ENCODE data around the gene C6orf118.

The C6orf118 gene

GRCh38 chr6:165298875-165299274, 10.5 kb downstream of the C6orf118 start:
- no peak overlapping the region for H2BK120ac ChIP-seq (ENCODE audit: low read depth, low read length)
- H2BK5ac ChIP-seq (ENCODE audit: low read length), result no peak overlapping the region
- no peaks in the 10 kb centered on the region for H3K79me1 ChIP-seq (ENCODE audit: low read length)
- H3K18ac ChIP-seq (ENCODE audit: low read length), result no peak overlapping the region
- no peak overlapping the region for H2AK5ac ChIP-seq (ENCODE audit: low read length)
- WGBS (ENCODE audit: extremely low coverage, insufficient coverage, low lambda C conversion rate), result no CpG with 5 or more reads among the region's 5 CpGs
- no peak overlapping the region for H3K27ac ChIP-seq (ENCODE audit: low read depth, low read length)
- DNase-seq, result no peak
- no peaks in the 10 kb centered on the region for H3K79me2 ChIP-seq (ENCODE audit: control insufficient read depth, insufficient read depth, low read length)
- no peak overlapping the region for H3K4ac ChIP-seq (ENCODE audit: low read depth, low read length)
- no peak overlapping the region for H2BK15ac ChIP-seq (replicated peaks; ENCODE audit: low read depth)
- no peak overlapping the region for H3K4me3 ChIP-seq (ENCODE audit: low read length)
- no peak overlapping the region for H3K4me2 ChIP-seq (ENCODE audit: low read length)
- H4K8ac ChIP-seq (ENCODE audit: low read depth, low read length), result no peak overlapping the region
- no peaks in the 10 kb centered on the region for H3K36me3 ChIP-seq (ENCODE audit: control insufficient read depth, insufficient read depth, low read length)
- no peak overlapping the region for H3K23ac ChIP-seq (ENCODE audit: low read length)
- no peak overlapping the region for H3K56ac ChIP-seq (ENCODE audit: low read length)
- no peak overlapping the region for H3K9ac ChIP-seq (ENCODE audit: low read length)
- no peaks in the 10 kb centered on the region for H3K4me1 ChIP-seq (ENCODE audit: control insufficient read depth, low read depth, low read length)
- no peaks in the 10 kb centered on the region for H3K27me3 ChIP-seq (ENCODE audit: insufficient read depth, low read length, poor library complexity)
- no peak overlapping the region for H4K5ac ChIP-seq (ENCODE audit: low read length)

- Histone ChIP-seq H4K5ac (ENCODE audit: low read length) (no peak overlapping the region), H3K36me3 (ENCODE audit: control insufficient read depth, insufficient read depth, low read length) (no peaks in the 10 kb centered on the region), H2BK15ac (replicated peaks; ENCODE audit: low read depth) (no peak overlapping the region), H3K27me3 (ENCODE audit: insufficient read depth, low read length, poor library complexity) (no peaks in the 10 kb centered on the region), H3K4me1 (ENCODE audit: control insufficient read depth, low read depth, low read length) (no peaks in the 10 kb centered on the region), H2BK5ac (ENCODE audit: low read length) (no peak overlapping the region), H4K8ac (ENCODE audit: low read depth, low read length) (no peak overlapping the region), H3K23ac (ENCODE audit: low read length) (no peak overlapping the region), H2BK120ac (ENCODE audit: low read depth, low read length) (no peak overlapping the region), H3K79me1 (ENCODE audit: low read length) (no peaks in the 10 kb centered on the region), H3K56ac (ENCODE audit: low read length) (no peak overlapping the region), H3K18ac (ENCODE audit: low read length) (no peak overlapping the region), H3K4me2 (ENCODE audit: low read length) (no peak overlapping the region), H3K9ac (ENCODE audit: low read length) (no peak overlapping the region), H3K79me2 (ENCODE audit: control insufficient read depth, insufficient read depth, low read length) (no peaks in the 10 kb centered on the region), H2AK5ac (ENCODE audit: low read length) (no peak overlapping the region), H3K4ac (ENCODE audit: low read depth, low read length) (no peak overlapping the region), H3K4me3 (ENCODE audit: low read length) (no peak overlapping the region), H3K27ac (ENCODE audit: low read depth, low read length) (no peak overlapping the region)
- DNase-seq, result no peak
- no CpG with 5 or more reads among the region's 6 CpGs for WGBS (ENCODE audit: extremely low coverage, insufficient coverage, low lambda C conversion rate)
Measured at GRCh38 chr6:165298402-165298801, 11.0 kb downstream of the C6orf118 start.

GRCh38 chr6:165292657-165293056, 16.7 kb downstream of the C6orf118 start:
- Histone ChIP-seq H4K5ac (ENCODE audit: low read length) (no peak overlapping the region), H3K4me1 (ENCODE audit: control insufficient read depth, low read depth, low read length) (no peaks in the 10 kb centered on the region), H3K27me3 (ENCODE audit: insufficient read depth, low read length, poor library complexity) (no peaks in the 10 kb centered on the region), H3K27ac (ENCODE audit: low read depth, low read length) (no peak overlapping the region), H3K79me1 (ENCODE audit: low read length) (no peaks in the 10 kb centered on the region), H3K4me2 (ENCODE audit: low read length) (no peak overlapping the region), H2AK5ac (ENCODE audit: low read length) (no peak overlapping the region), H4K8ac (ENCODE audit: low read depth, low read length) (no peak overlapping the region), H3K9ac (ENCODE audit: low read length) (no peak overlapping the region), H3K56ac (ENCODE audit: low read length) (no peak overlapping the region), H3K23ac (ENCODE audit: low read length) (no peak overlapping the region), H2BK5ac (ENCODE audit: low read length) (no peak overlapping the region), H2BK120ac (ENCODE audit: low read depth, low read length) (no peak overlapping the region), H3K18ac (ENCODE audit: low read length) (no peak overlapping the region), H3K4ac (ENCODE audit: low read depth, low read length) (no peak overlapping the region), H3K79me2 (ENCODE audit: control insufficient read depth, insufficient read depth, low read length) (no peaks in the 10 kb centered on the region), H3K36me3 (ENCODE audit: control insufficient read depth, insufficient read depth, low read length) (no peaks in the 10 kb centered on the region), H2BK15ac (replicated peaks; ENCODE audit: low read depth) (no peak overlapping the region), H3K4me3 (ENCODE audit: low read length) (no peak overlapping the region)
- no CpG with 5 or more reads among the region's 6 CpGs for WGBS (ENCODE audit: extremely low coverage, insufficient coverage, low lambda C conversion rate)
- no peak for DNase-seq

- Histone ChIP-seq H3K36me3 (ENCODE audit: control insufficient read depth, insufficient read depth, low read length) (no peaks in the 10 kb centered on the region), H3K27me3 (ENCODE audit: insufficient read depth, low read length, poor library complexity) (no peaks in the 10 kb centered on the region), H3K9ac (ENCODE audit: low read length) (no peak overlapping the region), H3K18ac (ENCODE audit: low read length) (no peak overlapping the region), H4K8ac (ENCODE audit: low read depth, low read length) (no peak overlapping the region), H3K79me1 (ENCODE audit: low read length) (no peaks in the 10 kb centered on the region), H3K4me1 (ENCODE audit: control insufficient read depth, low read depth, low read length) (no peaks in the 10 kb centered on the region), H2BK120ac (ENCODE audit: low read depth, low read length) (no peak overlapping the region), H2AK5ac (ENCODE audit: low read length) (no peak overlapping the region), H2BK5ac (ENCODE audit: low read length) (no peak overlapping the region), H3K79me2 (ENCODE audit: control insufficient read depth, insufficient read depth, low read length) (no peaks in the 10 kb centered on the region), H3K4ac (ENCODE audit: low read depth, low read length) (no peak overlapping the region), H3K4me3 (ENCODE audit: low read length) (no peak overlapping the region), H3K27ac (ENCODE audit: low read depth, low read length) (no peak overlapping the region), H4K5ac (ENCODE audit: low read length) (no peak overlapping the region), H3K23ac (ENCODE audit: low read length) (no peak overlapping the region), H2BK15ac (replicated peaks; ENCODE audit: low read depth) (no peak overlapping the region), H3K4me2 (ENCODE audit: low read length) (no peak overlapping the region), H3K56ac (ENCODE audit: low read length) (no peak overlapping the region)
- WGBS (ENCODE audit: extremely low coverage, insufficient coverage, low lambda C conversion rate), result no CpG with 5 or more reads among the region's 3 CpGs
- no peak for DNase-seq
Measured at GRCh38 chr6:165274611-165275010, 34.8 kb downstream of the C6orf118 start.

GRCh38 chr6:165272585-165272984, 36.8 kb downstream of the C6orf118 start:
- Histone ChIP-seq H3K4me2 (ENCODE audit: low read length) (no peak overlapping the region), H3K4me3 (ENCODE audit: low read length) (no peak overlapping the region), H4K5ac (ENCODE audit: low read length) (no peak overlapping the region), H3K56ac (ENCODE audit: low read length) (no peak overlapping the region), H3K79me1 (ENCODE audit: low read length) (no peaks in the 10 kb centered on the region), H4K8ac (ENCODE audit: low read depth, low read length) (no peak overlapping the region), H3K27me3 (ENCODE audit: insufficient read depth, low read length, poor library complexity) (no peaks in the 10 kb centered on the region), H3K18ac (ENCODE audit: low read length) (no peak overlapping the region), H2BK15ac (replicated peaks; ENCODE audit: low read depth) (no peak overlapping the region), H3K79me2 (ENCODE audit: control insufficient read depth, insufficient read depth, low read length) (no peaks in the 10 kb centered on the region), H3K9ac (ENCODE audit: low read length) (no peak overlapping the region), H3K4ac (ENCODE audit: low read depth, low read length) (no peak overlapping the region), H3K27ac (ENCODE audit: low read depth, low read length) (no peak overlapping the region), H2BK5ac (ENCODE audit: low read length) (no peak overlapping the region), H3K23ac (ENCODE audit: low read length) (no peak overlapping the region), H3K4me1 (ENCODE audit: control insufficient read depth, low read depth, low read length) (no peaks in the 10 kb centered on the region), H3K36me3 (ENCODE audit: control insufficient read depth, insufficient read depth, low read length) (no peaks in the 10 kb centered on the region), H2AK5ac (ENCODE audit: low read length) (no peak overlapping the region), H2BK120ac (ENCODE audit: low read depth, low read length) (no peak overlapping the region)
- DNase-seq, result no peak
- no CpG with 5 or more reads among the region's 6 CpGs for WGBS (ENCODE audit: extremely low coverage, insufficient coverage, low lambda C conversion rate)

GRCh38 chr6:165268987-165269386, 40.4 kb downstream of the C6orf118 start:
- H3K4me1 ChIP-seq (ENCODE audit: control insufficient read depth, low read depth, low read length), result no peaks in the 10 kb centered on the region
- H3K4me2 ChIP-seq (ENCODE audit: low read length), result no peak overlapping the region
- no peak overlapping the region for H3K23ac ChIP-seq (ENCODE audit: low read length)
- no peak overlapping the region for H4K8ac ChIP-seq (ENCODE audit: low read depth, low read length)
- H2BK15ac ChIP-seq (replicated peaks; ENCODE audit: low read depth), result no peak overlapping the region
- no peaks in the 10 kb centered on the region for H3K27me3 ChIP-seq (ENCODE audit: insufficient read depth, low read length, poor library complexity)
- WGBS (ENCODE audit: extremely low coverage, insufficient coverage, low lambda C conversion rate), result no CpG with 5 or more reads among the region's 7 CpGs
- no peaks in the 10 kb centered on the region for H3K79me1 ChIP-seq (ENCODE audit: low read length)
- no peak overlapping the region for H3K18ac ChIP-seq (ENCODE audit: low read length)
- H2AK5ac ChIP-seq (ENCODE audit: low read length), result no peak overlapping the region
- no peak overlapping the region for H4K5ac ChIP-seq (ENCODE audit: low read length)
- no peak overlapping the region for H3K4ac ChIP-seq (ENCODE audit: low read depth, low read length)
- H3K4me3 ChIP-seq (ENCODE audit: low read length), result no peak overlapping the region
- no peaks in the 10 kb centered on the region for H3K79me2 ChIP-seq (ENCODE audit: control insufficient read depth, insufficient read depth, low read length)
- H3K9ac ChIP-seq (ENCODE audit: low read length), result no peak overlapping the region
- no peak overlapping the region for H2BK120ac ChIP-seq (ENCODE audit: low read depth, low read length)
- no peak overlapping the region for H3K56ac ChIP-seq (ENCODE audit: low read length)
- DNase-seq, result peak; percentile 46
- no peak overlapping the region for H2BK5ac ChIP-seq (ENCODE audit: low read length)
- no peaks in the 10 kb centered on the region for H3K36me3 ChIP-seq (ENCODE audit: control insufficient read depth, insufficient read depth, low read length)
- H3K27ac ChIP-seq (ENCODE audit: low read depth, low read length), result no peak overlapping the region
